DOHH2 (cell line): ENCODE data around the gene RTF2.

Experiments used
- H3F3A ChIP-seq: fragments of 200-600 bp; sonication (generic), shearing (Covaris generic); 2 replicates; pipeline ENCODE4 v1.6.0; 2016; ENCODE audit warnings: antibody characterized with exemption, mild to moderate bottlenecking; ENCODE audit not compliant: control insufficient read depth, insufficient read depth
- H3K27ac ChIP-seq: fragments of 200-600 bp; sonication (generic); 2 replicates; pipeline ENCODE4 v1.5.1; 2014; ENCODE audit warnings: low read depth, mild to moderate bottlenecking, low read length, moderate library complexity
- H3K27me3 ChIP-seq: fragments of 200-600 bp; sonication (generic); 2 replicates; pipeline ENCODE4 v1.6.1; 2014; ENCODE audit warnings: mild to moderate bottlenecking, low read length, mixed read lengths; ENCODE audit not compliant: control insufficient read depth
- H3K36me3 ChIP-seq: fragments of 200-600 bp; sonication (generic); 2 replicates; pipeline ENCODE4 v1.6.1; 2014; ENCODE audit warnings: mild to moderate bottlenecking, low read length, moderate library complexity, mixed read lengths; ENCODE audit not compliant: control insufficient read depth
- H3K4me1 ChIP-seq: fragments of 200-600 bp; sonication (generic); 2 replicates; pipeline ENCODE4 v1.6.1; 2014; ENCODE audit warnings: mild to moderate bottlenecking, low read length, mixed read lengths; ENCODE audit not compliant: control insufficient read depth
- H3K4me2 ChIP-seq: fragments of 200-600 bp; sonication (generic); 2 replicates; pipeline ENCODE4 v1.6.0; 2014; ENCODE audit warnings: mild to moderate bottlenecking, low read length, moderate library complexity
- H3K4me3 ChIP-seq: fragments of 200-600 bp; sonication (generic); 2 replicates; pipeline ENCODE4 v1.5.1; 2014; ENCODE audit warnings: mild to moderate bottlenecking, low read length, mixed read lengths
- H3K79me2 ChIP-seq: fragments of 200-600 bp; sonication (generic); 2 replicates; pipeline ENCODE4 v1.6.1; 2014; ENCODE audit warnings: mild to moderate bottlenecking, low read length, mixed read lengths; ENCODE audit not compliant: control insufficient read depth
- H3K9me2 ChIP-seq: fragments of 200-600 bp; sonication (generic); replicated peaks from 2 replicates; pipeline ENCODE4 v1.6.1; 2014; ENCODE audit warnings: mild to moderate bottlenecking, low read length, mixed read lengths; ENCODE audit not compliant: control insufficient read depth
- H3K9me3 ChIP-seq: fragments of 200-600 bp; sonication (generic); 2 replicates; pipeline ENCODE4 v1.6.1; 2014; ENCODE audit warnings: antibody characterized with exemption, low read length, mixed read lengths; ENCODE audit not compliant: control insufficient read depth, insufficient read depth
- H4K20me1 ChIP-seq: fragments of 200-600 bp; sonication (generic); 2 replicates; pipeline ENCODE4 v1.6.0; 2014; ENCODE audit warnings: low read depth, mild to moderate bottlenecking, antibody characterized with exemption, low read length, moderate library complexity; ENCODE audit not compliant: control insufficient read depth, insufficient read depth
- CTCF ChIP-seq: fragments of 200-600 bp; sonication (generic); IDR thresholded peaks from one replicate; pipeline ENCODE4 v1.5.1; 2014; ENCODE audit warnings: antibody characterized with exemption, mild to moderate bottlenecking, low read depth, low read length; ENCODE audit not compliant: poor library complexity, severe bottlenecking
- EZH2phosphoT487 ChIP-seq: fragments of 200-600 bp; sonication (generic); IDR thresholded peaks from 2 replicates; pipeline ENCODE4 v1.6.1; 2017; ENCODE audit warnings: borderline replicate concordance, mild to moderate bottlenecking, antibody characterized with exemption, low read length, moderate library complexity, mixed read lengths

The RTF2 gene

GRCh38 chr20:56506103-56506502 lies 37.7 kb downstream of the RTF2 start:
- H4K20me1 ChIP-seq: no peaks in the 10 kb centered on the region

GRCh38 chr20:56511926-56512325 lies 43.5 kb downstream of the RTF2 start:
- Histone ChIP-seq H3K27me3 (no peaks in the 10 kb centered on the region), H3K79me2 (no peaks in the 10 kb centered on the region), H3K9me3 (no peaks in the 10 kb centered on the region), H3F3A (no peaks in the 10 kb centered on the region), H3K36me3 (peaks cover 15% of the 10 kb centered on the region), H3K4me3 (no peak overlapping the region), H3K4me2 (no peak overlapping the region), H3K9me2 (no peaks in the 10 kb centered on the region), H3K27ac (no peak overlapping the region), H3K4me1 (no peaks in the 10 kb centered on the region), H4K20me1 (no peaks in the 10 kb centered on the region)
- TF ChIP-seq EZH2phosphoT487: no peak
- no peak for TF ChIP-seq CTCF

More at GRCh38 chr20:56506103-56506502, 37.7 kb downstream of the RTF2 start:
- Histone ChIP-seq H3K4me3 (no peak overlapping the region), H3K4me1 (no peaks in the 10 kb centered on the region), H3K36me3 (no peaks in the 10 kb centered on the region; the same call in 1 of the 2 replicates), H3K4me2 (no peak overlapping the region), H3K27ac (no peak overlapping the region), H3K79me2 (no peaks in the 10 kb centered on the region), H3K9me2 (no peaks in the 10 kb centered on the region), H3F3A (no peaks in the 10 kb centered on the region), H3K9me3 (no peaks in the 10 kb centered on the region), H3K27me3 (no peaks in the 10 kb centered on the region)
- TF ChIP-seq EZH2phosphoT487: no peak
- TF ChIP-seq CTCF: no peak

- no peak overlapping the region for H3K27ac ChIP-seq
- no peak overlapping the region for H3K4me2 ChIP-seq
- H3K79me2 ChIP-seq: no peaks in the 10 kb centered on the region
- no peaks in the 10 kb centered on the region for H3K9me3 ChIP-seq
- H3K27me3 ChIP-seq: no peaks in the 10 kb centered on the region
- H3K4me3 ChIP-seq: no peak overlapping the region
- H3K4me1 ChIP-seq: no peaks in the 10 kb centered on the region
- H4K20me1 ChIP-seq: no peaks in the 10 kb centered on the region
- peaks cover 26% of the 10 kb centered on the region for H3K36me3 ChIP-seq
- no peak for TF ChIP-seq EZH2phosphoT487
- no peak for TF ChIP-seq CTCF
- no peaks in the 10 kb centered on the region for H3K9me2 ChIP-seq
- no peaks in the 10 kb centered on the region for H3F3A ChIP-seq
These were observed 45.0 kb downstream of the RTF2 start for GRCh38 chr20:56513161-56514150.
